HepG2 (cell line): ENCODE data around the gene MCFD2. TPM values are rescaled to one million over a fixed set of nuclear protein-coding genes. Genes with fewer than 3 reads are reported as not detected.

Experiments used
- ATAC-seq: fragments of 200-7000 bp; cut with Tn5 transposase; 3 replicates; pipeline ENCODE4 v1.9.1; 2020; ENCODE audit warnings: mild to moderate bottlenecking, moderate library complexity
- BruUV-seq: library from RNA; stranded (reverse); fragments of 400-500 nt; replicated peaks from 2 replicates; lab custom pipeline; 2021; lab: Mats Ljungman, UMichigan
- CTCF ChIA-PET: fragments of 300-600 bp; formaldehyde crosslinking; extraction: SDS; loops from one replicate; lab custom pipeline; 2021; ENCODE audit warnings: low total read pairs, inconsistent platforms, low intra/inter-chr PET ratio; lab: Yijun Ruan, JAX
- POLR2A ChIA-PET: fragments of 350-600 bp; sonication (Branson Sonifier 250); formaldehyde crosslinking; loops from one replicate; lab custom pipeline; 2020; ENCODE audit warnings: antibody characterized with exemption, inconsistent platforms; lab: Yijun Ruan, JAX
- DNase-seq: peaks from one replicate; pipeline ENCODE4 v3.0.0-alpha.2; 2015; ENCODE audit warnings: low spot score
- FAIRE-seq: peaks from 3 replicates; lab custom pipeline; 2011; peaks lifted over from hg19 to GRCh38; lab: Jason Lieb, UNC
- H2AFZ ChIP-seq: one replicate; pipeline ENCODE4 v1.6.1; 2011; ENCODE audit warnings: low read length, inconsistent platforms
- H3K27ac ChIP-seq: fragments of 300-600 bp; 3 replicates; pipeline ENCODE4 v1.8.0; 2011; ENCODE audit warnings: mixed run types, mild to moderate bottlenecking, mixed read lengths, low read length, inconsistent platforms; ENCODE audit not compliant: insufficient read depth; ENCODE audit errors: extremely low read length
- H3K27me3 ChIP-seq, 2 experiments: fragments of 200-600 bp in 1 of 2; 2 replicates in 1 of 2; 3 replicates in 1 of 2; pipeline versions ENCODE4 v1.6.0 to v1.8.0; 2011; ENCODE audit warnings: low read length in 2 of 2, mild to moderate bottlenecking in 2 of 2, moderate library complexity in 2 of 2, inconsistent platforms in 1 of 2; ENCODE audit not compliant: insufficient read depth in 2 of 2, control insufficient read depth in 1 of 2
- H3K36me3 ChIP-seq, 2 experiments: fragments of 200-600 bp in 1 of 2; replicated peaks in 1 of 2; 2 replicates in 1 of 2; 3 replicates in 1 of 2; pipeline versions ENCODE4 v1.5.1 to v1.8.0; 2011; ENCODE audit warnings: low read length in 2 of 2, inconsistent platforms in 1 of 2; ENCODE audit not compliant: insufficient read depth in 2 of 2, control insufficient read depth in 1 of 2
- H3K4me1 ChIP-seq: 2 replicates; pipeline ENCODE4 v1.5.1; 2012; ENCODE audit warnings: low read length, inconsistent platforms; ENCODE audit not compliant: insufficient read depth
- H3K4me2 ChIP-seq: 2 replicates; pipeline ENCODE4 v1.6.0; 2011; ENCODE audit warnings: low read depth, low read length, inconsistent platforms
- H3K4me3 ChIP-seq, 3 experiments: fragments of 200-600 bp in 1 of 3; sonication (generic), shearing (Covaris generic) in 1 of 3; replicated peaks in 1 of 3; 2 replicates each; pipeline ENCODE4 v1.5.1; 2011 to 2016; ENCODE audit warnings: low read length in 3 of 3, inconsistent platforms in 2 of 3, low read depth in 2 of 3, mild to moderate bottlenecking in 2 of 3, control low read depth in 1 of 3, mixed read lengths in 1 of 3; ENCODE audit not compliant: insufficient read depth in 1 of 3
- H3K79me2 ChIP-seq: one replicate; pipeline ENCODE4 v1.6.1; 2011; ENCODE audit warnings: low read length, inconsistent platforms; ENCODE audit not compliant: insufficient read depth
- H3K9ac ChIP-seq: 2 replicates; pipeline ENCODE4 v1.6.0; 2011; ENCODE audit warnings: mild to moderate bottlenecking, low read depth, low read length, inconsistent platforms; ENCODE audit not compliant: insufficient read depth
- H3K9me3 ChIP-seq: 2 replicates; pipeline ENCODE4 v1.5.1; 2012; ENCODE audit warnings: mild to moderate bottlenecking, low read length
- H4K20me1 ChIP-seq: 2 replicates; pipeline ENCODE4 v1.6.0; 2011; ENCODE audit warnings: inconsistent platforms, mild to moderate bottlenecking, low read length, moderate library complexity; ENCODE audit not compliant: insufficient read depth
- LCORL ChIP-seq, 2 experiments: fragments of 450-650 bp in 1 of 2; sonication (generic) in 1 of 2; formaldehyde crosslinking in 1 of 2; IDR thresholded peaks; 2 replicates each; pipeline versions ENCODE4 v1.5.0 to v1.6.1; 2017 to 2020; ENCODE audit warnings: antibody characterized with exemption in 1 of 2, missing genetic modification reagents in 1 of 2
- MEF2D ChIP-seq: sonication (generic); formaldehyde crosslinking; IDR thresholded peaks from 2 replicates; pipeline ENCODE4 v1.5.1; 2020; ENCODE audit warnings: mild to moderate bottlenecking, missing genetic modification reagents
- SIX1 ChIP-seq: sonication (generic); formaldehyde crosslinking; IDR thresholded peaks from 2 replicates; pipeline ENCODE4 v1.4.0; 2020; ENCODE audit warnings: missing genetic modification reagents, borderline replicate concordance
- TBX2 ChIP-seq: sonication (generic); formaldehyde crosslinking; IDR thresholded peaks from 2 replicates; pipeline ENCODE4 v1.5.0; 2020; ENCODE audit warnings: missing genetic modification reagents, mild to moderate bottlenecking, borderline replicate concordance
- ZNF407 ChIP-seq: sonication (generic); formaldehyde crosslinking; IDR thresholded peaks from one replicate; pipeline ENCODE4 v1.5.1; 2020; ENCODE audit warnings: mild to moderate bottlenecking, missing genetic modification reagents; ENCODE audit errors: not compliant biosample characterization
- in situ Hi-C: cut with HindIII; loops from 2 replicates; pipeline ENCODE4 v1.10.0; 2017; ENCODE audit warnings: low pct_unique_long_range_greater_than_20kb; ENCODE audit not compliant: extremely low pct_ligation_motif_present
- intact Hi-C: fragments of 100-400 bp; cut with micrococcal nuclease; formaldehyde crosslinking; loops from one replicate; pipeline ENCODE4 v1.10.0; 2022; ENCODE audit not compliant: unreplicated experiment
- polyA plus RNA-seq, 8 experiments: library from polyadenylated mRNA; depleted of rRNA in 3 of 8; stranded (reverse) in 7 of 8; unstranded in 1 of 8; fragments of >200 nt; fragmentation: Illumina TruSeq in 4 of 8; extraction: Trizol in 4 of 8; gene quantifications; 2 replicates each; pipeline versions ENCODE4 v1.2.1 to v1.2.3, GENCODE V29; 2011 to 2016; ENCODE audit warnings: low read depth in 4 of 8, missing spikeins in 1 of 8, mixed read lengths in 1 of 8; ENCODE audit not compliant: insufficient read depth in 1 of 8
- total RNA-seq, 5 experiments: library from RNA; depleted of rRNA; stranded (reverse); fragments of >200 nt; fragmentation: Illumina TruSeq; extraction: Trizol; gene quantifications; 2 replicates each; pipeline ENCODE4 v1.2.3, GENCODE V29; 2016; ENCODE audit warnings: low read depth in 1 of 5
- TF ChIP-seq, protein P1 (sequence below), 2 experiments: sonication (generic) in 1 of 2; formaldehyde crosslinking in 1 of 2; IDR thresholded peaks; 2 replicates each; pipeline versions ENCODE4 v1.5.1 to v1.6.1; 2011 to 2020; ENCODE audit warnings: borderline replicate concordance in 1 of 2, low read depth in 1 of 2, low read length in 1 of 2, mild to moderate bottlenecking in 1 of 2, missing genetic modification reagents in 1 of 2, moderate library complexity in 1 of 2

The MCFD2 gene
- total and polyA plus RNA-seq, 2 of the 13 experiments (the other 11 are each of a cell fraction or from before 2014, with no cell fraction given): 183 to 232 TPM

DNA sequence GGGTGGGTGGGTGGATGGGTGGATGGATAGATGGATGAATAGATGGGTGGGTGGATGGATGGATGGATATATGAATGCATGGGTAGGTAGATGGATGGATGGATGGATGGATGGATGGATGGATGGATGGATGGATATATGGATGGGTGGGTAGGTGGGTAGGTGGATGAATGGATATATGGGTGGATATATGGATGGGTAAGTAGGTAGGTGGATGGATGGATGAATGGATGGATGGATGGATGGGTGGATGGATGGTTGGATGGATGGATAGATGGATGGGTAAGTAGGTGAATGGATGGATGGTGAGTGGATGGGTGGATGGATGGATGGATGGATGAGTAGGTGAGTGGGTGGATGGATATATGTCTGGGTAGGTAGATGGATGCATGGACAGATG lies 36.1 kb downstream of the MCFD2 start:
- Histone ChIP-seq H2AFZ (no peak overlapping the region), H3K27me3 (peaks cover 2 to 29% of the 10 kb centered on the region in 2 experiments; a peak in 2 of 5 replicates), H3K9me3 (no peaks in the 10 kb centered on the region), H3K4me2 (no peak overlapping the region), H3K9ac (no peak overlapping the region), H3K4me3 (no peak overlapping the region), H3K36me3 (no peaks in the 10 kb centered on the region), H3K4me1 (peaks cover 40% of the 10 kb centered on the region), H3K79me2 (no peaks in the 10 kb centered on the region), H3K27ac (no peak overlapping the region), H4K20me1 (no peaks in the 10 kb centered on the region)
- DNase-seq (no peak), FAIRE-seq (no peak), ATAC-seq (no peak)
- TF ChIP-seq MEF2D (CRISPR knock-in tag) (no peak), SIX1 (CRISPR knock-in tag) (no peak), TBX2 (CRISPR knock-in tag) (no peak), LCORL (IDR thresholded peaks at IDR 0.05) (no peak), LCORL (CRISPR knock-in tag; IDR thresholded peaks at IDR 0.05) (no peak), ZNF407 (CRISPR knock-in tag) (no peak)
- TF ChIP-seq, protein P1, sequence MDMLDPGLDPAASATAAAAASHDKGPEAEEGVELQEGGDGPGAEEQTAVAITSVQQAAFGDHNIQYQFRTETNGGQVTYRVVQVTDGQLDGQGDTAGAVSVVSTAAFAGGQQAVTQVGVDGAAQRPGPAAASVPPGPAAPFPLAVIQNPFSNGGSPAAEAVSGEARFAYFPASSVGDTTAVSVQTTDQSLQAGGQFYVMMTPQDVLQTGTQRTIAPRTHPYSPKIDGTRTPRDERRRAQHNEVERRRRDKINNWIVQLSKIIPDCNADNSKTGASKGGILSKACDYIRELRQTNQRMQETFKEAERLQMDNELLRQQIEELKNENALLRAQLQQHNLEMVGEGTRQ (IDR thresholded peaks at IDR 0.05; ENCODE audit: low read depth, low read length): no peak
- TF ChIP-seq, protein P1 (CRISPR knock-in tag; IDR thresholded peaks at IDR 0.05; ENCODE audit: borderline replicate concordance): no peak
- no TSS peak for BruUV-seq
- POLR2A ChIA-PET: no interaction called here
- intact Hi-C loops (no loop called here), in situ Hi-C loops (no loop called here)
- CTCF ChIA-PET: no interaction called here
